Bronchial epithelial cell (primary cell): ENCODE results near the gene RNU1-4. TPM values are rescaled to one million over a fixed set of nuclear protein-coding genes. Genes with fewer than 3 reads are reported as not detected.
"Not testable (repeated sequence)": the region's sequence is repeated elsewhere in the genome, so short reads cannot be mapped to it uniquely, and the experiment has no call there.

Experiments
- DNase-seq: peaks from one replicate; pipeline ENCODE4 v3.0.0-alpha.2; 2010; ENCODE audit warnings: low read depth
- FAIRE-seq: peaks from 2 replicates; lab custom pipeline; 2011; peaks lifted over from hg19 to GRCh38; lab: Jason Lieb, UNC
- H3K27me3 ChIP-seq: 2 replicates; pipeline ENCODE4 v1.5.1; 2011; ENCODE audit warnings: low read length; ENCODE audit not compliant: control insufficient read depth, insufficient read depth
- H3K36me3 ChIP-seq: 2 replicates; pipeline ENCODE4 v1.5.1; 2011; ENCODE audit warnings: low read length; ENCODE audit not compliant: control insufficient read depth, insufficient read depth
- H3K4me3 ChIP-seq: 2 replicates; pipeline ENCODE4 v1.5.1; 2011; ENCODE audit warnings: mild to moderate bottlenecking, low read depth, low read length, control low read depth
- total RNA-seq: library from RNA; depleted of rRNA; stranded (reverse); fragments of >200 nt; gene quantifications from 2 replicates; pipeline ENCODE4 v1.2.1, GENCODE V29; 2014

RNU1-4 gene
- total RNA-seq, 1 donor from 2014 or later, result 5,262 TPM

DNA sequence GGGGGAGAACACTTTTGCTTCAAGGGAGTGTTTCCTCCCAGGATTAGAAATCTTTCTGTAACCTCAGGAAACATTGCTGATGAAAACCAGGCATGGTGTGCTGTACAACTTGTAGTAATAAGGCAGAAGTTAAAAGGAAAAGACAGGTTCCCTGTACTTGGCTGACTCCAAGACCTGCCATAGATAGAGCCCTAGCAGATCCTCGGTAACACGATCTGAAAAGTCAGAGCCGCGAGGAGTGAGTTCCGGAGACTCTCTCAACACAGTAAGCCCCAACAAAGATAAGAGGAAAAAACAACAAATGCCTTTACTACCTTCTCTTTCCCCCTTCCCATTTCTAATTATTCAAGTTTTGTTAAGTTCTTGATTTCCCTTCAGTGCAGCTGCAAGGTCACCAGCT, 7.3 kb downstream of the RNU1-4 start:
- H3K36me3 ChIP-seq, FAIRE-seq, H3K4me3 ChIP-seq, H3K27me3 ChIP-seq, DNase-seq: not testable (repeated sequence)

GRCh38 chr1:16748710-16749109, 8.4 kb downstream of the RNU1-4 start:
- DNase-seq, H3K36me3 ChIP-seq, FAIRE-seq, H3K4me3 ChIP-seq, H3K27me3 ChIP-seq: not testable (repeated sequence)

- not testable (repeated sequence) for H3K36me3 ChIP-seq, FAIRE-seq, DNase-seq, H3K27me3 ChIP-seq, H3K4me3 ChIP-seq
These were observed 9.9 kb downstream of the RNU1-4 start for GRCh38 chr1:16749910-16750888.

- not testable (repeated sequence) for H3K27me3 ChIP-seq, DNase-seq, FAIRE-seq, H3K4me3 ChIP-seq, H3K36me3 ChIP-seq
These were observed 12.5 kb downstream of the RNU1-4 start for GRCh38 chr1:16752770-16753169.

DNA sequence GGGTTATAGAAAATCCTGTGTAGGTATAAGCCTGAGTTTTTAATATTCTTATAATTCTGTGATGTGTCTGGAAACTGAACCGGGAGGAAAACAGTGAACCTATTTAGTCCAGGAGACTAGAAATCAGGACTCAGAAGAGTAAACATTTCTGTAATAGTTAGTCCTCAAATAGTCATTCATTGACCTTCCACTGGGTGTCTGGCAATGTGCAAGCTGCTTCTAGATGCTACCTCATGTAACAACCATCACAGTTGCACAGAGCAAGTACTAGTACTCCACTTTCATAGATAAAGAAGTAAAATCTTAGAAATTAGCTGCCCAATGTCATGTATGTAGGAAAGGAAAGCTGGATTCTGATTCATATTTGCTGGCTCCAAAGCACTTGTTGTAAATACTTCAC, 15.1 kb downstream of the RNU1-4 start:
- DNase-seq, H3K27me3 ChIP-seq, FAIRE-seq, H3K4me3 ChIP-seq, H3K36me3 ChIP-seq: not testable (repeated sequence)

GRCh38 chr1:16755932-16756331, 15.6 kb downstream of the RNU1-4 start:
- H3K36me3 ChIP-seq, DNase-seq, H3K4me3 ChIP-seq, FAIRE-seq, H3K27me3 ChIP-seq: not testable (repeated sequence)

DNA sequence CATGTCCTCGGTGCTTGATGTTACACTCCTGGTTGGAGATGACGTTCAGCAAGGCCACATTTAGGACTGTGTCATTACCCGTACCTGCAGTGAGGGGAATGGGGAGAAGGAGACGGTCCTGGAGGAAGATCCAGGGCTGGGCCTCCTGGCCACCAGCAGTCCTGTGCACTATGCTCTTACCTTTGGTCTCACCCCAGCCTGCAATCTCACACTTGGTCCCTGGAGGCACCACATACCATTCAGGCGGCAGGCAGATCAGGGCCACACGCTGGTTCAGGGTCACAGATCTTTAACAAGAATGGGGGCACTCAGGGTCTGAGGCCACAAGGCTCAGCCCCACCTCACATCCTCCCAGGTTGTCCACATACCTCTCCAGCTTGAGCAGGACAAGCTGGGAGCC, 17.3 kb downstream of the RNU1-4 start:
- H3K36me3 ChIP-seq, H3K4me3 ChIP-seq, FAIRE-seq, DNase-seq, H3K27me3 ChIP-seq: not testable (repeated sequence)

GRCh38 chr1:16758060-16758459, 17.7 kb downstream of the RNU1-4 start:
- H3K27me3 ChIP-seq, DNase-seq, FAIRE-seq, H3K4me3 ChIP-seq, H3K36me3 ChIP-seq: not testable (repeated sequence)

GRCh38 chr1:16759041-16759493, 18.8 kb downstream of the RNU1-4 start:
- DNase-seq, H3K27me3 ChIP-seq, H3K4me3 ChIP-seq, FAIRE-seq, H3K36me3 ChIP-seq: not testable (repeated sequence)

DNA sequence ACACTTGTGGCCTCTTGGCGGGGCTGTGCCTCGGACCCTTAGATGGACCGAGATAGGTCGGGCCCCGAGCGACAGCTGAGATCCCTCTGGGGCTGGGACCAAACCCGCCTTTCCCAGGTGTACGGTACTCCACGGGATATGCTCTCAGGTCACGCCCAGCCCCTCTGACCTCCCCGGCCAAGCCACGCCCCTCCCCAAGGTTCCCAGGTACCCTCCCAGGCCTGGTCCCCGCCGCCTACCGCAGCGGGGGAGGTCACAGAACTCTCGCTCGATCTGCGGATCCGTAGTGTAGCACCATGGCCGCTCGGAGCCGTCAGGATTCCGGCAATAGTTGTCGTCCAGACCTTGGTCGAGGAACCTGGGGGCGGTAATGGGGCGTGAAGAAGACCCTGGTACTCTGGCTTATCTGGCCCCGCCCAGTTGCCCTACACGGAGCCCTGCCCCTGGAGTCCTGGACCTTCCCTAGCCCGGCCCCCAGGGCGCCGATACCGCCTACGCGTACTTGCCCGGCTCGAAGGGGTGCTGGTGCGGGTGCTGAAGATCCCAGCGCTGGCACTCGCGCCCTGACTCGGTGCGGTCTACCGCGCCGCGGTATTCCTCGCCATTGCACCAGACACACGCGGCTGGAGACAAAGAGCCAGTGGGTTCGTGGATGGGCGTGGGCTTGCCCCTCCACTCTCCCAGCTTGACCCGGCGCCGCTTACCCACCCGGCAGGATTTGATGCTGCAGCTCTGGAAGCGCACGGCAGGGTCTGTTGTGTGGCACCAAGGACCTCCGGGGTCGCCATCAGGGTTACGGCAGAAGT, 19.5 kb downstream of the RNU1-4 start:
- H3K27me3 ChIP-seq, DNase-seq, H3K4me3 ChIP-seq, H3K36me3 ChIP-seq, FAIRE-seq: not testable (repeated sequence)

DNA sequence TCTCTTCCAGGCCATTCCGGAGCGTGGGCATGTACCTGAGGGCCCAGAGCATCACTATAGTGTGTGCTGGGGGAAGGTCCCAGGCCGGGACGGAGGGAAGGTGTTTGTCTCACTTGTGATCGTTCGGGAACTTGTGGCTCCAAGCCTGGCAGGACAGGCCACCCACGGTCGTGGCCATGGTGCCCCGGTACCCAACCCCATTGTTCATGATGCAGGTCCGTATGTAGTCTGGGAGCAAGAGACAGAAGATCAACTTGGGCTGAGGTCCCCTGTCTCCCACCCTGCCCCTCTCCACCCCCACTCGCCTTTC, 20.1 kb downstream of the RNU1-4 start:
- not testable (repeated sequence) for FAIRE-seq, H3K27me3 ChIP-seq, H3K4me3 ChIP-seq, H3K36me3 ChIP-seq, DNase-seq

GRCh38 chr1:16760801-16761200, 20.5 kb downstream of the RNU1-4 start:
- not testable (repeated sequence) for H3K4me3 ChIP-seq, H3K36me3 ChIP-seq, H3K27me3 ChIP-seq, DNase-seq, FAIRE-seq

DNA sequence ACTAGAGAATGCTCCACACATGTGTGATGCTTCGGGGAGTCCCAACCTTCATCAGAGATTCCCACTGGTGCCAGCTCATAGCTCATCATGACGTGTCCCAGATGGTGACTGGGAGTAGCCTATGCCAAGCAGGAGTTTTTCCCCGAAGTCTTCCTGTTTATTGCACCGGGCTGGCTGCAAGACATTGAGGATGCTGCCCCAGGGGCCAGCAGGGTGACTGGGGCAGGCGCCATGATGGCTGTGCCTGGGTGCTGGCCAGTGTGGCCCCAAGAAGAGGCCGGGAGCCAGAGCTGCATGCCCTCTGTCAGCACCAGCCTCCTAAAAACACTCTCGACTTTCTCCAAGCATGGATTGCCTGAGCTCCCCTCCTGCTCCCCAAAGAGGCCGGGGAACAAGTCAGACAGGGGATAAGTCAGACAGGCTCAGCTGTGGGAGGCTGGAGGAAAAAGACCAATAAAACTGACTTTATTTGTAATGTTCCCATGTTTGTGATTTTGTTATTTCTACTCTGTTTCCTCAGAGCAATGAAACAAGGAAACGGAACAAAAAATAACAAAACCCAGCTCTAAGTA, 24.0 kb downstream of the RNU1-4 start:
- FAIRE-seq, H3K4me3 ChIP-seq, H3K27me3 ChIP-seq, H3K36me3 ChIP-seq, DNase-seq: not testable (repeated sequence)
